ENCODE results near the gene NLRP11. TPM values are rescaled to one million over a fixed set of nuclear protein-coding genes. Genes with fewer than 3 reads are reported as not detected.

The NLRP11 gene
- total RNA-seq: not detected

DNA sequence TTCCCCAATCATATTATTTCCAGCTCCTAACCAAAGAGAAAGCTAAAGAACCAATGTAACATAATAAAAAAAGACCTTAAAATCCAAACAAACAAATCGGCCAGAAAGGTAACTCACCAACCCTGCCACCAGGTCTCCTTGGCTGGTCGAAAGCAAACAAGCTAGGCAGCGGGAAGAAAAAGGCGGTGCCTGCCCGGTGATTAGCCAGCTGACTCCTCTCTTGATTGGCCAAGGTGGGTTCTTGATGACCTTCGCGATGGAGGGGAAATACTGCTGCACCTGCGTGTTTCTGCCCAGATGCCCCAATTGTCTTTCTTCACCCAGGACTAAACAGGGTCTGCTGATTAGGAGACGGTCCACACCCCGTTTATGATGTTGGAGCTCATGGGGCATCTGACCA is at the start of gene NLRP11:
Gene NLRP11, minus strand, starts transcription at position 154 of the 400 bp plus-strand sequence. CDS start 13,825 bp downstream, outside the sequence.
- Histone ChIP-seq H3K4me3 (no peak within 1 kb of the TSS), H3K27ac (no peak within 1 kb of the TSS), H3K4me1 (no peaks in the 10 kb centered on the region), H3K27me3 (peaks cover 22% of the 10 kb centered on the region), H3K9me3 (no peaks in the 10 kb centered on the region), H3K36me3 (no peaks in the 10 kb centered on the region)
- 81 to 92% methylated on average over 4 to 9 of the region's 10 CpGs for WGBS, 2 donors (ENCODE audit: low coverage in 1 of 2)
- no peak for ATAC-seq
- TF ChIP-seq POLR2AphosphoS5 (IDR thresholded peaks at IDR 0.05): no peak
- TF ChIP-seq EP300 (IDR thresholded peaks at IDR 0.05): no peak
- no peak for TF ChIP-seq POLR2A (IDR thresholded peaks at IDR 0.05)
- TF ChIP-seq CTCF (IDR thresholded peaks at IDR 0.05): no peak

GRCh38 chr19:55877211-55877610 is 45.4 kb upstream of the NLRP11 start:
- Histone ChIP-seq H3K9me3 (peaks cover 0 to 42% (median 0%) of the 10 kb centered on the region in 3 donors), H3K4me3 (no peak overlapping the region), H3K36me3 (no peaks in the 10 kb centered on the region), H3K27ac (no peak overlapping the region), H3K4me1 (no peaks in the 10 kb centered on the region), H3K27me3 (no peaks in the 10 kb centered on the region)
- no peak for ATAC-seq
- no peak for TF ChIP-seq POLR2AphosphoS5 (IDR thresholded peaks at IDR 0.05)
- no peak for TF ChIP-seq CTCF (IDR thresholded peaks at IDR 0.05)
- no peak for TF ChIP-seq POLR2A (IDR thresholded peaks at IDR 0.05)
- WGBS, 2 donors (ENCODE audit: low coverage in 1 of 2): 46 to 55% methylated on average over 3 of the region's 3 CpGs

GRCh38 chr19:55870736-55871135 is 38.9 kb upstream of the NLRP11 start:
- Histone ChIP-seq H3K27me3 (peaks cover 7% of the 10 kb centered on the region), H3K9me3 (peaks cover 0 to 12% (median 0%) of the 10 kb centered on the region in 3 donors), H3K4me1 (no peaks in the 10 kb centered on the region), H3K4me3 (no peak overlapping the region), H3K36me3 (no peaks in the 10 kb centered on the region), H3K27ac (no peak overlapping the region)
- ATAC-seq: no peak
- TF ChIP-seq POLR2AphosphoS5 (IDR thresholded peaks at IDR 0.05) (no peak), POLR2A (IDR thresholded peaks at IDR 0.05) (no peak), EP300 (IDR thresholded peaks at IDR 0.05) (no peak), CTCF (IDR thresholded peaks at IDR 0.05) (no peak)
- 77 to 78% methylated on average over 3 to 11 of the region's 11 CpGs for WGBS, 2 donors (ENCODE audit: low coverage in 1 of 2)

DNA sequence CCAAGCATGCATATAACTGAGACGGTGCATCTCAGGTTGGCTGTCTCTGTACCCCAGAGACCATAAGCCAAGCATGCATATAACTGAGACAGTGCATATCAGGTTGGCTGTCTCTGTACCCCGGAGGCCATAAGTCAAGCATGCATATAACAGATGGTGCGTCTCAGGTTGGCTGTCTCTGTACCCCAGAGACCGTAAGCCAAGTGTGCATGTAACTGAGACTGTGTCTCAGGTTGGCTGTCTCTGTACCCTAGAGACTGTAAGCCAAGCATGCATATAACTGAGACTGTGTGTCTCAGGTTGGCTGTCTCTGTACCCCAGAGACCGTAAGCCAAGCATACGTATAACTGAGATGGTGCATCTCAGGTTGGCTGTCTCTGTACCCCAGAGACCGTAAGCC is 35.3 kb upstream of the NLRP11 start:
- Histone ChIP-seq H3K27me3 (peaks cover 7% of the 10 kb centered on the region), H3K9me3 (peaks cover 0 to 10% (median 0%) of the 10 kb centered on the region in 3 donors), H3K4me1 (no peaks in the 10 kb centered on the region), H3K27ac (no peak overlapping the region), H3K36me3 (no peaks in the 10 kb centered on the region), H3K4me3 (no peak overlapping the region)
- WGBS, 2 donors (ENCODE audit: low coverage in 1 of 2): 85 to 100% methylated on average over 1 to 5 of the region's 7 CpGs
- TF ChIP-seq POLR2A (IDR thresholded peaks at IDR 0.05): no peak
- TF ChIP-seq EP300 (IDR thresholded peaks at IDR 0.05): no peak
- TF ChIP-seq POLR2AphosphoS5 (IDR thresholded peaks at IDR 0.05): no peak
- no peak for TF ChIP-seq CTCF (IDR thresholded peaks at IDR 0.05)
- ATAC-seq: no peak

DNA sequence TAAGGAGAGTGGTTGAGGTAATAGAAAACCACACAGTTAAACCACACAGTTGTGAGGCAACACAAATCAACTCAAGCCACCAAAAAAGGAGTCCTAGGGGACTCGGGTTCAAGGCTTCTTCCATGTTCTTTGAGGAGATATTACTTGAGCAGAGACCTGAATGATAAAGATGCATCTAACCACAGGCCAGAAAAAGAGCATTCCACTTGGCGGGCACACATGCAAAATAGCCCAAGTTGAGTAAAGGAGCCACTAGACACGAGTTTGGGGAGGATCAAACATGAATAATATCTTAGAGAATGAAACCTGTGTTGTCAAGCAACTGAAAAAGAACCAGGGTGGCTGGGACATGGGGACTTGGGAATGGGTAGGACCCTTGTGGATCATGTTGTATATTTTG is 34.7 kb upstream of the NLRP11 start:
- WGBS, 2 donors (ENCODE audit: low coverage in 1 of 2): 29 to 42% methylated on average over 1 to 3 of the region's 3 CpGs
- Histone ChIP-seq H3K36me3 (no peaks in the 10 kb centered on the region), H3K27ac (no peak overlapping the region), H3K4me1 (no peaks in the 10 kb centered on the region), H3K27me3 (peaks cover 7% of the 10 kb centered on the region), H3K9me3 (peaks cover 0 to 5% (median 0%) of the 10 kb centered on the region in 3 donors), H3K4me3 (no peak overlapping the region)
- TF ChIP-seq EP300 (IDR thresholded peaks at IDR 0.05) (no peak), POLR2A (IDR thresholded peaks at IDR 0.05) (no peak), CTCF (IDR thresholded peaks at IDR 0.05) (no peak)
- no peak for ATAC-seq

Data from gastroesophageal sphincter (tissue), 4 donors.